Measurements from ENCODE around the gene TMEM131.
A peak's percentile ranks its signal among the peaks of the same experiment; 100 is the strongest.

Gene TMEM131

GRCh38 chr2:97931858-97932225 is 63.9 kb downstream of the TMEM131 start:
- H3K4me3 ChIP-seq (ENCODE audit: low read length), result no peak overlapping the region

GRCh38 chr2:97931118-97931857 is 64.5 kb downstream of the TMEM131 start:
- Histone ChIP-seq H3K4me1 (ENCODE audit: low read length) (peaks cover 69% of the 10 kb centered on the region), H3K4me2 (ENCODE audit: low read length) (peak overlapping the region; percentile 58), H3K4me3 (ENCODE audit: low read length) (peak overlapping the region; percentile 23), H2AFZ (ENCODE audit: low read depth, low read length) (no peak overlapping the region), H3K9ac (ENCODE audit: low read length) (peak overlapping the region; percentile 16; the same call in 1 of the 2 replicates), H4K20me1 (ENCODE audit: insufficient read depth, low read length) (peaks cover 94% of the 10 kb centered on the region), H3K27me3 (ENCODE audit: low read depth, low read length) (no peaks in the 10 kb centered on the region), H3K27ac (ENCODE audit: low read length) (0 out of 2 replicates have a peak overlapping the region, but pooled peaks have one; percentile 6), H3K36me3 (replicated peaks; ENCODE audit: low read depth, low read length) (peaks cover 14% of the 10 kb centered on the region), H3K79me2 (ENCODE audit: low read length) (peaks cover 99% of the 10 kb centered on the region), H3K9me3 (ENCODE audit: insufficient read depth, low read length) (no peaks in the 10 kb centered on the region)
- TF ChIP-seq CTCF (IDR thresholded peaks at IDR 0.05; ENCODE audit: low read depth, low read length), result no peak
- TF ChIP-seq EZH2phosphoT487 (IDR thresholded peaks at IDR 0.05; ENCODE audit: low read depth), result no peak

More at GRCh38 chr2:97931858-97932225, 63.9 kb downstream of the TMEM131 start:
- no peak overlapping the region for H2AFZ ChIP-seq (ENCODE audit: low read depth, low read length)
- H3K4me2 ChIP-seq (ENCODE audit: low read length), result peak overlapping the region; percentile 58
- H3K27me3 ChIP-seq (ENCODE audit: low read depth, low read length), result no peaks in the 10 kb centered on the region
- H3K9ac ChIP-seq (ENCODE audit: low read length), result no peak overlapping the region
- H4K20me1 ChIP-seq (ENCODE audit: insufficient read depth, low read length), result peaks cover 94% of the 10 kb centered on the region
- H3K79me2 ChIP-seq (ENCODE audit: low read length), result peaks cover 99% of the 10 kb centered on the region
- peaks cover 14% of the 10 kb centered on the region for H3K36me3 ChIP-seq (replicated peaks; ENCODE audit: low read depth, low read length)
- H3K9me3 ChIP-seq (ENCODE audit: insufficient read depth, low read length), result no peaks in the 10 kb centered on the region
- H3K27ac ChIP-seq (ENCODE audit: low read length), result no peak overlapping the region
- H3K4me1 ChIP-seq (ENCODE audit: low read length), result peaks cover 75% of the 10 kb centered on the region
- TF ChIP-seq EZH2phosphoT487 (IDR thresholded peaks at IDR 0.05; ENCODE audit: low read depth) (no peak), CTCF (IDR thresholded peaks at IDR 0.05; ENCODE audit: low read depth, low read length) (no peak)

GRCh38 chr2:97928591-97928990 is 67.2 kb downstream of the TMEM131 start:
- Histone ChIP-seq H4K20me1 (ENCODE audit: insufficient read depth, low read length) (peaks cover 73% of the 10 kb centered on the region), H3K4me3 (ENCODE audit: low read length) (no peak overlapping the region), H3K4me1 (ENCODE audit: low read length) (peaks cover 44% of the 10 kb centered on the region), H3K79me2 (ENCODE audit: low read length) (peaks cover 91% of the 10 kb centered on the region), H3K4me2 (ENCODE audit: low read length) (no peak overlapping the region), H2AFZ (ENCODE audit: low read depth, low read length) (no peak overlapping the region), H3K27me3 (ENCODE audit: low read depth, low read length) (no peaks in the 10 kb centered on the region), H3K27ac (ENCODE audit: low read length) (no peak overlapping the region), H3K9me3 (ENCODE audit: insufficient read depth, low read length) (no peaks in the 10 kb centered on the region), H3K9ac (ENCODE audit: low read length) (no peak overlapping the region), H3K36me3 (replicated peaks; ENCODE audit: low read depth, low read length) (peaks cover 31% of the 10 kb centered on the region)
- TF ChIP-seq EZH2phosphoT487 (IDR thresholded peaks at IDR 0.05; ENCODE audit: low read depth) (no peak), CTCF (IDR thresholded peaks at IDR 0.05; ENCODE audit: low read depth, low read length) (no peak)

- Histone ChIP-seq H3K9me3 (ENCODE audit: insufficient read depth, low read length) (no peaks in the 10 kb centered on the region), H3K9ac (ENCODE audit: low read length) (no peak overlapping the region), H3K4me1 (ENCODE audit: low read length) (peaks cover 27% of the 10 kb centered on the region), H3K4me2 (ENCODE audit: low read length) (no peak overlapping the region), H4K20me1 (ENCODE audit: insufficient read depth, low read length) (peaks cover 63% of the 10 kb centered on the region), H3K27ac (ENCODE audit: low read length) (no peak overlapping the region), H3K79me2 (ENCODE audit: low read length) (peaks cover 81% of the 10 kb centered on the region), H3K36me3 (replicated peaks; ENCODE audit: low read depth, low read length) (peaks cover 33% of the 10 kb centered on the region), H2AFZ (ENCODE audit: low read depth, low read length) (no peak overlapping the region), H3K4me3 (ENCODE audit: low read length) (no peak overlapping the region), H3K27me3 (ENCODE audit: low read depth, low read length) (no peaks in the 10 kb centered on the region)
- TF ChIP-seq EZH2phosphoT487 (IDR thresholded peaks at IDR 0.05; ENCODE audit: low read depth) (no peak), CTCF (IDR thresholded peaks at IDR 0.05; ENCODE audit: low read depth, low read length) (no peak)
Measured at GRCh38 chr2:97926946-97927345, 68.8 kb downstream of the TMEM131 start.

Data from OCI-LY3 (cell line).